ENCODE data around the gene AMPD3.

AMPD3 gene

DNA sequence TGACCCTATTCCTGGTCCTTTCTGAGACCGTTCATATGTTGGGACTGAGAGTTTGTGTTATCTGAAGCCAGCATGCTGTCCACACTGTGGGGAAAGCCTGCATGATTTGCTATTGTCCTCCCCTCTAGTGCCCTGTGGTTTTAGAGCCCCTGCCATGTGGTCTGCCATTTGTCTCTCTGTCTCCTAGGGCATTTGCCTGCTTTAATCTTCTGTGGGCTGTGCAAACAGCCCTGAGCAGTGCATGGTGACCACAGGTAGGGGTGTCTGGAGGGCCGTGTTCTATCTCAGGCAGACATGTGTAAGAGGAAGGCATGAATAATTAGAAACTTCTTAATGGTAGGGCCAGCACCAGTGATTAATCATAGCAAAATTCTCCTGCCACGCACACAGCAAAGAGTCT lies 23.0 kb downstream of the AMPD3 start:
- H3K27ac ChIP-seq, result no peak overlapping the region
- TF ChIP-seq FOXP2 (optimal IDR thresholded peaks at IDR 0.05; ENCODE audit: control extremely low read depth, extremely low read length, insufficient read depth), result no peak
- TF ChIP-seq POLR2AphosphoS5 (IDR thresholded peaks at IDR 0.05; ENCODE audit: borderline replicate concordance, low read depth, low read length), result no peak
- no peak for TF ChIP-seq EZH2 (IDR thresholded peaks at IDR 0.05)
- H3K9me3 ChIP-seq (ENCODE audit: low read depth, low read length), result no peaks in the 10 kb centered on the region
- H3K9ac ChIP-seq (ENCODE audit: insufficient read length), result no peak overlapping the region
- DNase-seq (ENCODE audit: low read depth, low spot score), result no peak
- no peak overlapping the region for H3K4me3 ChIP-seq
- no peaks in the 10 kb centered on the region for H3K36me3 ChIP-seq (ENCODE audit: insufficient read depth, low read length)

- Histone ChIP-seq H3K36me3 (ENCODE audit: insufficient read depth, low read length) (no peaks in the 10 kb centered on the region), H3K9ac (ENCODE audit: insufficient read length) (no peak overlapping the region), H3K27ac (no peak overlapping the region), H3K9me3 (ENCODE audit: low read depth, low read length) (no peaks in the 10 kb centered on the region), H3K4me3 (no peak overlapping the region)
- TF ChIP-seq FOXP2 (optimal IDR thresholded peaks at IDR 0.05; ENCODE audit: control extremely low read depth, extremely low read length, insufficient read depth) (no peak), EZH2 (IDR thresholded peaks at IDR 0.05) (no peak), POLR2AphosphoS5 (IDR thresholded peaks at IDR 0.05; ENCODE audit: borderline replicate concordance, low read depth, low read length) (no peak)
- no peak for DNase-seq (ENCODE audit: low read depth, low spot score)
These were observed 23.8 kb downstream of the AMPD3 start for GRCh38 chr11:10478574-10479550.

DNA sequence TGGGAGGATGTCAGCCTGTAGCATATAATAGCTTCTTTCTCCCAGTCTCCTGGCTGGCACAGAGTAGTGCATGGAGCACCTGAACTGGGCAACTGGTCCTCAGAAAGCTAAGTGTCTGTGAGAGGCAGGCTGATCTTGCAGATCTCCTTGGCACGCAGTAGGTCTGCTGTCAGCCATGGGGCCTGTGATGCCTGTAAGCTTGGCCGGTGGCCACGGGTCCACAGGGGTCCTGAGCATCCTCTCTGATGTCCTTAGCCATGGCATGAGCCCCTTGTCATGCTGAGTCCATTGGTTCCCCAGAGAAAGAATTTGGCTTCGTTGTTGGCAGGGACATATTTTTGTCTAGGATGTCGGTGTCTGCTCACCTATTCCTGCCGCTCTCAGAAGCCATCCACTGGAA lies 25.0 kb downstream of the AMPD3 start:
- no peak overlapping the region for H3K4me3 ChIP-seq
- H3K27ac ChIP-seq, result no peak overlapping the region
- H3K36me3 ChIP-seq (ENCODE audit: insufficient read depth, low read length), result no peaks in the 10 kb centered on the region
- no peak for TF ChIP-seq EZH2 (IDR thresholded peaks at IDR 0.05)
- no peak overlapping the region for H3K9ac ChIP-seq (ENCODE audit: insufficient read length)
- DNase-seq (ENCODE audit: low read depth, low spot score), result no peak
- H3K9me3 ChIP-seq (ENCODE audit: low read depth, low read length), result no peaks in the 10 kb centered on the region

DNA sequence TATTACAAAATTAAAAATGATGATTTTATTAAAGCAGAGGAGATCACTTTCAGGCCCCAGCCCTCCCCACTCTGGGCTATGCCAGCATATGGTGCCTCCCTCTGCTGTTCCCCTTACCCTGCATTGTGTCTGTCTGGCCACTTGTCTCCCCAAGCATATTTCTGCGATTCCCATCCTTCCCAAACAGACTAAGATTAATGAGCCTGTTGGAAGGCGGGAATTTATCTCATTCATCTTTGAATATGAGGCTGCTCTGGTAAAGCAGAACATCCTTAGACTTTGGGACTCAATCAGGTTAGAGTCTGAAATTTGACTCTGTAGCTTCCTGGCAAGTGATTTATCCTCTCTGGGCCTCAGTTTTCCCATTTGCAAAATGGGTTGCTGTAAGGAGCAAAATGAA lies 25.7 kb downstream of the AMPD3 start:
- TF ChIP-seq FOXP2 (optimal IDR thresholded peaks at IDR 0.05; ENCODE audit: control extremely low read depth, extremely low read length, insufficient read depth) (no peak), EZH2 (IDR thresholded peaks at IDR 0.05) (no peak), POLR2AphosphoS5 (IDR thresholded peaks at IDR 0.05; ENCODE audit: borderline replicate concordance, low read depth, low read length) (no peak)

DNA sequence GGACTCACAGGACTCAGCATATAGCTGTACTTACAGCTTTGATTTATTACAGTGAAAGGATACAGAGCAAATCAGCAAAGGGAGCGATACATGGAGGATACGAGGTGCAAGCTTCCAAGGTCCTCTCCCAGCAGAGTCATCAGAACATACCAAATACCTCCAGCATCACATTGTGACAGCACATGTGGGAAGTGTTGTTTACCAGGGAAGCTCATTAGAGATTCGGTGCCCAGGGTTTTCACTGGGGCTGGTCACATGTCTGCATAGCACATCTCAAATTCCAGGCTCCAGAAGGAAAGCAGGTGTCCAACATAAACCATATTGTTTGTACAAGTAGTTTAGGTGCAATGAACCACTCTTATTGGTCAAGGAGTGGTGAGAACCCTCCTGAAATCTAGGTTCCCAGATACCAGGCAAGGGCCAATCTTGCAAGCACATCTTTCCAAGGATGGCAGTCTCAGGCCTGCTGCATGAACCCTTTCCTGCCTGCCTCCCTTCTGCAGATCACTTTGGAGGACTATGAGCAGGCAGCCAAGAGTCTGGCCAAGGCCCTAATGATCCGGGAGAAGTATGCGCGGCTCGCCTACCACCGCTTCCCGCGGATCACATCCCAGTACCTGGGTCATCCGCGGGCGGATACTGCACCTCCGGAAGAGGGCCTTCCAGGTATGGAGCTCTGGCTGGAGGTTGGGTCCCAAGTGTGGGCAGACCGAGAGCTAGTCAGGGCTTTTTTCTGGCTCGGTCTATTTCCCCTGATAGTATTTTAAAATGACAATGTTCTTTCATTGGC lies 26.7 kb downstream of the AMPD3 start:
- Histone ChIP-seq H3K4me3 (no peak overlapping the region), H3K27ac (no peak overlapping the region), H3K9me3 (ENCODE audit: low read depth, low read length) (no peaks in the 10 kb centered on the region), H3K36me3 (ENCODE audit: insufficient read depth, low read length) (no peaks in the 10 kb centered on the region), H3K9ac (ENCODE audit: insufficient read length) (no peak overlapping the region)
- no peak for TF ChIP-seq FOXP2 (optimal IDR thresholded peaks at IDR 0.05; ENCODE audit: control extremely low read depth, extremely low read length, insufficient read depth)
- TF ChIP-seq EZH2 (IDR thresholded peaks at IDR 0.05), result no peak
- no peak for TF ChIP-seq POLR2AphosphoS5 (IDR thresholded peaks at IDR 0.05; ENCODE audit: borderline replicate concordance, low read depth, low read length)
- no peak for DNase-seq (ENCODE audit: low read depth, low spot score)

More for the DNA sequence above, 25.7 kb downstream of the AMPD3 start:
- H3K27ac ChIP-seq, result no peak overlapping the region
- no peaks in the 10 kb centered on the region for H3K9me3 ChIP-seq (ENCODE audit: low read depth, low read length)
- H3K36me3 ChIP-seq (ENCODE audit: insufficient read depth, low read length), result no peaks in the 10 kb centered on the region
- no peak for DNase-seq (ENCODE audit: low read depth, low spot score)
- H3K9ac ChIP-seq (ENCODE audit: insufficient read length), result no peak overlapping the region
- H3K4me3 ChIP-seq, result no peak overlapping the region

DNA sequence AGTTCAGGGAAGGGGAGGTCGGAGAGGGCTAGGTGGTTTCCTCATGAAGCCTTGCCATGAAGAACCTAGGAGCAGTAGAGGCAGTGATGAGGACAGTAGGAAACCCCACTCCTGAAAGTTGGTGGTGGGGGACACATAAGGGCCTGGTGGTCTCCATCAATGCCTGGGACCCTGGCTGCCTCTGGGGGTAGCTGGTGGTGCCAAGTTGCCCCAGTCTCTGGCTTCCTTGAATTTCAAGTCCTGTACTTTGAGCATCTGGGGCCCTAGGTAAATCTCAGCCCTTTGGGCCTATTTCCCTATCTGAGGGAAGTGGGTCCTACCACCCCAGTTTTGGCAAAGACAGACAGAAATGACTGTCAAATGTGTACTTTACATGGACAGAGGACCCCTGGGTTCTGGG lies 28.1 kb downstream of the AMPD3 start:
- TF ChIP-seq FOXP2 (optimal IDR thresholded peaks at IDR 0.05; ENCODE audit: control extremely low read depth, extremely low read length, insufficient read depth) (no peak), POLR2AphosphoS5 (IDR thresholded peaks at IDR 0.05; ENCODE audit: borderline replicate concordance, low read depth, low read length) (no peak), EZH2 (IDR thresholded peaks at IDR 0.05) (no peak)
- H3K9me3 ChIP-seq (ENCODE audit: low read depth, low read length), result no peaks in the 10 kb centered on the region
- H3K9ac ChIP-seq (ENCODE audit: insufficient read length), result no peak overlapping the region
- H3K4me3 ChIP-seq, result no peak overlapping the region
- no peaks in the 10 kb centered on the region for H3K36me3 ChIP-seq (ENCODE audit: insufficient read depth, low read length)
- no peak for DNase-seq (ENCODE audit: low read depth, low spot score)
- H3K27ac ChIP-seq, result no peak overlapping the region

GRCh38 chr11:10483584-10483983 lies 28.5 kb downstream of the AMPD3 start:
- DNase-seq (ENCODE audit: low read depth, low spot score), result no peak
- no peaks in the 10 kb centered on the region for H3K36me3 ChIP-seq (ENCODE audit: insufficient read depth, low read length)
- TF ChIP-seq FOXP2 (optimal IDR thresholded peaks at IDR 0.05; ENCODE audit: control extremely low read depth, extremely low read length, insufficient read depth), result no peak
- TF ChIP-seq POLR2AphosphoS5 (IDR thresholded peaks at IDR 0.05; ENCODE audit: borderline replicate concordance, low read depth, low read length), result no peak
- no peak for TF ChIP-seq EZH2 (IDR thresholded peaks at IDR 0.05)
- H3K4me3 ChIP-seq, result no peak overlapping the region
- no peak overlapping the region for H3K27ac ChIP-seq
- no peaks in the 10 kb centered on the region for H3K9me3 ChIP-seq (ENCODE audit: low read depth, low read length)
- no peak overlapping the region for H3K9ac ChIP-seq (ENCODE audit: insufficient read length)

DNA sequence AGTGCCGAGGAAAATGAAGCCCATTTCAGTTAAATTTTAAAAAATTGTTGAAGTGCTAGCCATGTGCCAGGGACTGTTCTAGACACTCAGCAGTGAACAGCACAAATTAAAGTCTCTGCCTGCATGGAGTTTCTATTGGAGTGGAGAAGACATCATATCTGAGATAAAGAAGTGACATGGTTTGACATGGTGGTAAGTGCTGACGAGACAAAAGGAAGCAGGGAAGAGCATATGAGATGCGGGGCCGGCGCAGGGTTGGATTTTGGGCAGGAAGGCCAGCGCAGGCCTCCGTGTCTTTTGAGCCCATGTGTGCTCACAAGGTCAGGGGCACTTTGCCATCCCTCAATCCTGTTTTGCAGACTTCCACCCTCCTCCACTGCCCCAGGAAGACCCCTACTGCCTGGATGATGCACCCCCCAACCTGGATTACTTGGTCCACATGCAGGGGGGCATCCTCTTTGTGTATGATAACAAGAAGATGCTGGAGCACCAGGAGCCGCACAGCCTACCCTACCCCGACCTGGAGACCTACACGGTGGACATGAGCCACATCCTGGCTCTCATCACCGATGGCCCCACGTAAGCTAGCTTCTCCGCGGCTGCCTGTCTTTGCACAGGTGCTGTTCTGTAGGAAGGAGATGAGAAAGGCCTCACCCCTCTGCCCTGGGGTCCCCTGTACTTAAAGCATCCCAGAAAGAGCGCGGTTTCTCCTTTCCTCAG lies 29.6 kb downstream of the AMPD3 start:
- Histone ChIP-seq H3K4me3 (no peak overlapping the region), H3K36me3 (ENCODE audit: insufficient read depth, low read length) (no peaks in the 10 kb centered on the region), H3K9me3 (ENCODE audit: low read depth, low read length) (no peaks in the 10 kb centered on the region), H3K9ac (ENCODE audit: insufficient read length) (no peak overlapping the region), H3K27ac (no peak overlapping the region)
- TF ChIP-seq FOXP2 (optimal IDR thresholded peaks at IDR 0.05; ENCODE audit: control extremely low read depth, extremely low read length, insufficient read depth) (no peak), EZH2 (IDR thresholded peaks at IDR 0.05) (no peak), POLR2AphosphoS5 (IDR thresholded peaks at IDR 0.05; ENCODE audit: borderline replicate concordance, low read depth, low read length) (no peak)
- no peak for DNase-seq (ENCODE audit: low read depth, low spot score)
